ENCODE measurements around the gene WASL. TPM values are rescaled to one million over a fixed set of nuclear protein-coding genes. Genes with fewer than 3 reads are reported as not detected.
"Not testable (repeated sequence)": the region's sequence is repeated elsewhere in the genome, so short reads cannot be mapped to it uniquely, and the experiment has no call there.

WASL gene
- polyA plus RNA-seq, 3 donors from 2014 or later: 1.1 to 2.4 (median 1.7) TPM

- Mint-ChIP-seq H3K36me3 (peaks cover 6 to 11% (median 9%) of the 10 kb centered on the region in 3 donors), H3K27me3 (ENCODE audit: low read depth in 3 of 3) (peaks cover 0 to 1% (median 0%) of the 10 kb centered on the region in 3 donors), H3K27ac (peak overlapping the region in 1 of 6 donors; percentile 13), H3K9me3 (peaks cover 0 to 13% (median 6%) of the 10 kb centered on the region in 6 donors), H3K4me3 (no peak overlapping the region), H3K4me1 (peaks cover 29 to 74% of the 10 kb centered on the region in 2 donors)
- no peak for DNase-seq
These were observed 10.4 kb downstream of the WASL start for GRCh38 chr7:123738356-123738755.

- H3K27ac Mint-ChIP-seq; H3K4me3 Mint-ChIP-seq; DNase-seq; H3K27me3 Mint-ChIP-seq (ENCODE audit: low read depth in 3 of 3): not testable (repeated sequence)
- Mint-ChIP-seq H3K9me3 (peaks cover 0 to 13% (median 6%) of the 10 kb centered on the region in 6 donors), H3K36me3 (peaks cover 6 to 12% (median 9%) of the 10 kb centered on the region in 3 donors), H3K4me1 (peaks cover 34 to 75% of the 10 kb centered on the region in 2 donors)
These were observed 11.6 kb downstream of the WASL start for GRCh38 chr7:123737168-123737674.

- peak overlapping the region in 1 of 6 donors; percentile 82 for H3K27ac Mint-ChIP-seq
- peaks cover 37 to 82% of the 10 kb centered on the region in 2 donors for H3K4me1 Mint-ChIP-seq
- peaks cover 0 to 13% (median 6%) of the 10 kb centered on the region in 6 donors for H3K9me3 Mint-ChIP-seq
- peaks cover 6 to 16% (median 12%) of the 10 kb centered on the region in 3 donors for H3K36me3 Mint-ChIP-seq
- peaks cover 0 to 1% (median 0%) of the 10 kb centered on the region in 3 donors for H3K27me3 Mint-ChIP-seq (ENCODE audit: low read depth in 3 of 3)
- DNase-seq: no peak
- no peak overlapping the region for H3K4me3 Mint-ChIP-seq
These were observed 13.3 kb downstream of the WASL start for GRCh38 chr7:123735539-123735938.

- H3K36me3 Mint-ChIP-seq: peaks cover 6 to 16% (median 12%) of the 10 kb centered on the region in 3 donors
- no peak for DNase-seq
- peaks cover 0 to 1% (median 0%) of the 10 kb centered on the region in 3 donors for H3K27me3 Mint-ChIP-seq (ENCODE audit: low read depth in 3 of 3)
- peaks cover 36 to 78% of the 10 kb centered on the region in 2 donors for H3K4me1 Mint-ChIP-seq
- H3K9me3 Mint-ChIP-seq: peaks cover 0 to 13% (median 6%) of the 10 kb centered on the region in 6 donors
- H3K27ac Mint-ChIP-seq: no peak overlapping the region
- no peak overlapping the region for H3K4me3 Mint-ChIP-seq
These were observed 14.3 kb downstream of the WASL start for GRCh38 chr7:123734498-123734897.

- Mint-ChIP-seq H3K27me3 (ENCODE audit: low read depth in 3 of 3) (no peaks in the 10 kb centered on the region), H3K36me3 (peaks cover 6 to 21% (median 12%) of the 10 kb centered on the region in 3 donors), H3K9me3 (peaks cover 0 to 13% (median 6%) of the 10 kb centered on the region in 6 donors), H3K4me1 (peaks cover 42 to 80% of the 10 kb centered on the region in 2 donors), H3K27ac (no peak overlapping the region), H3K4me3 (no peak overlapping the region)
- no peak for DNase-seq
These were observed 16.3 kb downstream of the WASL start for GRCh38 chr7:123732413-123733091.

- Mint-ChIP-seq H3K4me3 (no peak overlapping the region), H3K27ac (no peak overlapping the region), H3K9me3 (no peaks in the 10 kb centered on the region), H3K27me3 (ENCODE audit: low read depth in 3 of 3) (no peaks in the 10 kb centered on the region), H3K4me1 (peaks cover 61 to 83% of the 10 kb centered on the region in 2 donors), H3K36me3 (peaks cover 0 to 11% (median 3%) of the 10 kb centered on the region in 3 donors)
- DNase-seq: no peak
These were observed 19.6 kb downstream of the WASL start for GRCh38 chr7:123729218-123729578.

- H3K9me3 Mint-ChIP-seq: no peaks in the 10 kb centered on the region
- DNase-seq: no peak
- peaks cover 57 to 79% of the 10 kb centered on the region in 2 donors for H3K4me1 Mint-ChIP-seq
- no peak overlapping the region for H3K4me3 Mint-ChIP-seq
- no peaks in the 10 kb centered on the region for H3K27me3 Mint-ChIP-seq (ENCODE audit: low read depth in 3 of 3)
- peak overlapping the region in 1 of 6 donors; percentile 33 for H3K27ac Mint-ChIP-seq
- peaks cover 0 to 11% (median 0%) of the 10 kb centered on the region in 3 donors for H3K36me3 Mint-ChIP-seq
These were observed 21.5 kb downstream of the WASL start for GRCh38 chr7:123727071-123727837.

GRCh38 chr7:123725586-123726171 lies 23.1 kb downstream of the WASL start:
- H3K36me3 Mint-ChIP-seq: peaks cover 0 to 4% (median 0%) of the 10 kb centered on the region in 3 donors
- H3K4me3 Mint-ChIP-seq: peak overlapping the region in 4 of 5 donors; percentile 9 to 45 (median 42)
- H3K4me1 Mint-ChIP-seq: peaks cover 56 to 75% of the 10 kb centered on the region in 2 donors
- H3K27me3 Mint-ChIP-seq (ENCODE audit: low read depth in 3 of 3): no peaks in the 10 kb centered on the region
- H3K9me3 Mint-ChIP-seq: no peaks in the 10 kb centered on the region
- no peak for DNase-seq
- H3K27ac Mint-ChIP-seq: peak overlapping the region in 2 of 6 donors; percentile 17 to 42

GRCh38 chr7:123724817-123725253 lies 24.0 kb downstream of the WASL start:
- peaks cover 0 to 4% (median 0%) of the 10 kb centered on the region in 3 donors for H3K36me3 Mint-ChIP-seq
- peak overlapping the region; percentile 24 to 73 (median 53) for H3K4me3 Mint-ChIP-seq
- DNase-seq: no peak
- peak overlapping the region; percentile 19 to 78 (median 59) for H3K27ac Mint-ChIP-seq
- peaks cover 61 to 82% of the 10 kb centered on the region in 2 donors for H3K4me1 Mint-ChIP-seq
- no peaks in the 10 kb centered on the region for H3K9me3 Mint-ChIP-seq
- no peaks in the 10 kb centered on the region for H3K27me3 Mint-ChIP-seq (ENCODE audit: low read depth in 3 of 3)

GRCh38 chr7:123723913-123724312 lies 24.9 kb downstream of the WASL start:
- no peak for DNase-seq
- H3K9me3 Mint-ChIP-seq: no peaks in the 10 kb centered on the region
- peaks cover 0 to 4% (median 0%) of the 10 kb centered on the region in 3 donors for H3K36me3 Mint-ChIP-seq
- peak overlapping the region in 1 of 5 donors; percentile 65 for H3K4me3 Mint-ChIP-seq
- peaks cover 70 to 90% of the 10 kb centered on the region in 2 donors for H3K4me1 Mint-ChIP-seq
- peak overlapping the region in 1 of 6 donors; percentile 52 for H3K27ac Mint-ChIP-seq
- no peaks in the 10 kb centered on the region for H3K27me3 Mint-ChIP-seq (ENCODE audit: low read depth in 3 of 3)

GRCh38 chr7:123720527-123720926 lies 28.3 kb downstream of the WASL start:
- H3K27ac Mint-ChIP-seq; H3K36me3 Mint-ChIP-seq; H3K27me3 Mint-ChIP-seq (ENCODE audit: low read depth in 3 of 3); H3K4me3 Mint-ChIP-seq; H3K9me3 Mint-ChIP-seq; DNase-seq: not testable (repeated sequence)
- peaks cover 52 to 67% of the 10 kb centered on the region in 2 donors for H3K4me1 Mint-ChIP-seq

- Mint-ChIP-seq H3K4me1 (peaks cover 51 to 67% of the 10 kb centered on the region in 2 donors), H3K36me3 (no peaks in the 10 kb centered on the region), H3K9me3 (no peaks in the 10 kb centered on the region), H3K27me3 (ENCODE audit: low read depth in 3 of 3) (no peaks in the 10 kb centered on the region), H3K4me3 (no peak overlapping the region), H3K27ac (peak overlapping the region in 5 of 6 donors; percentile 3 to 60 (median 34))
- DNase-seq: no peak
These were observed 29.5 kb downstream of the WASL start for GRCh38 chr7:123719197-123719721.

- DNase-seq: no peak
- no peak overlapping the region for H3K4me3 Mint-ChIP-seq
- H3K27ac Mint-ChIP-seq: peak overlapping the region in 1 of 6 donors; percentile 60
- no peaks in the 10 kb centered on the region for H3K9me3 Mint-ChIP-seq
- H3K27me3 Mint-ChIP-seq (ENCODE audit: low read depth in 3 of 3): no peaks in the 10 kb centered on the region
- H3K4me1 Mint-ChIP-seq: peaks cover 48 to 67% of the 10 kb centered on the region in 2 donors
- no peaks in the 10 kb centered on the region for H3K36me3 Mint-ChIP-seq
These were observed 30.0 kb downstream of the WASL start for GRCh38 chr7:123718773-123719172.

Measured in immature natural killer cell (primary cell).